PC-3 (cell line): ENCODE results near the gene SCYGR7. TPM values are rescaled to one million over a fixed set of nuclear protein-coding genes. Genes with fewer than 3 reads are reported as not detected.

ENCODE experiments used
- ATAC-seq: fragments of 200-7000 bp; cut with Tn5 transposase; 2 replicates; pipeline ENCODE4 v1.9.1; 2020; ENCODE audit warnings: mild to moderate bottlenecking, moderate library complexity
- BruUV-seq: library from RNA; stranded (reverse); fragments of 400-500 nt; replicated peaks from 2 replicates; lab custom pipeline; 2021; lab: Mats Ljungman, UMichigan
- CTCF ChIA-PET: fragments of 300-600 bp; sonication (Branson Sonifier 250); formaldehyde crosslinking; loops from one replicate; lab custom pipeline; 2022; ENCODE audit warnings: antibody characterized with exemption; lab: Charles Lee
- POLR2A ChIA-PET: fragments of 300-600 bp; sonication (Branson Sonifier 250); formaldehyde crosslinking; loops from one replicate; lab custom pipeline; 2022; ENCODE audit warnings: antibody characterized with exemption; ENCODE audit not compliant: unreplicated experiment; lab: Charles Lee
- DNase-seq: peaks from one replicate; pipeline ENCODE4 v3.0.0-alpha.2; 2015
- H2AFZ ChIP-seq: fragments of 300-600 bp; sonication (generic); 2 replicates; pipeline ENCODE4 v1.6.0; 2016; ENCODE audit warnings: antibody characterized with exemption, low read length
- H3F3A ChIP-seq: fragments of 300-600 bp; sonication (generic); one replicate; pipeline ENCODE4 v1.6.0; 2017; ENCODE audit warnings: antibody characterized with exemption, low read length, control low read depth, mild to moderate bottlenecking; ENCODE audit not compliant: unreplicated experiment
- H3K27ac ChIP-seq: fragments of 300-600 bp; sonication (generic); 2 replicates; pipeline ENCODE4 v1.5.1; 2016; ENCODE audit warnings: mild to moderate bottlenecking, low read length
- H3K27me3 ChIP-seq: fragments of 300-600 bp; sonication (generic); 2 replicates; pipeline ENCODE4 v1.6.1; 2016; ENCODE audit warnings: low read length, mixed read lengths
- H3K36me3 ChIP-seq: fragments of 300-600 bp; sonication (generic); 2 replicates; pipeline ENCODE4 v1.6.1; 2016; ENCODE audit warnings: low read depth, mixed run types, low read length, mixed read lengths
- H3K4me1 ChIP-seq: fragments of 300-600 bp; sonication (generic); 2 replicates; pipeline ENCODE4 v1.5.1; 2016; ENCODE audit warnings: low read length; ENCODE audit not compliant: insufficient read depth
- H3K4me2 ChIP-seq: fragments of 300-600 bp; sonication (generic); 2 replicates; pipeline ENCODE4 v1.6.0; 2016; ENCODE audit warnings: low read length
- H3K4me3 ChIP-seq: fragments of 300-600 bp; sonication (generic); 2 replicates; pipeline ENCODE4 v1.5.1; 2016; ENCODE audit warnings: mild to moderate bottlenecking, low read length, mixed read lengths
- H3K79me2 ChIP-seq: fragments of 300-600 bp; sonication (generic); 2 replicates; pipeline ENCODE4 v1.6.1; 2017; ENCODE audit warnings: low read length, mixed read lengths
- H3K9ac ChIP-seq: fragments of 300-600 bp; sonication (generic); 2 replicates; pipeline ENCODE4 v1.6.0; 2016; ENCODE audit warnings: mild to moderate bottlenecking, low read length
- H3K9me2 ChIP-seq: fragments of 300-600 bp; sonication (generic); replicated peaks from 2 replicates; pipeline ENCODE4 v1.6.1; 2016; ENCODE audit warnings: mixed run types, low read length, mixed read lengths
- H3K9me3 ChIP-seq: fragments of 300-600 bp; sonication (generic); 2 replicates; pipeline ENCODE4 v1.6.1; 2016; ENCODE audit warnings: low read length, mixed read lengths
- H4K20me1 ChIP-seq: fragments of 300-600 bp; sonication (generic); 2 replicates; pipeline ENCODE4 v1.6.1; 2016; ENCODE audit warnings: low read length, mixed read lengths
- EZH2 ChIP-seq: fragments of 300-600 bp; sonication (generic); IDR thresholded peaks from one replicate; pipeline ENCODE4 v1.6.1; 2017; ENCODE audit warnings: antibody characterized with exemption, mild to moderate bottlenecking, low read length; ENCODE audit not compliant: unreplicated experiment
- EZH2phosphoT487 ChIP-seq: fragments of 300-600 bp; sonication (generic); IDR thresholded peaks from 2 replicates; pipeline ENCODE4 v1.6.1; 2018; ENCODE audit warnings: mild to moderate bottlenecking, antibody characterized with exemption, low read length, borderline replicate concordance
- intact Hi-C: fragments of 100-400 bp; cut with micrococcal nuclease; formaldehyde crosslinking; loops from 2 replicates; pipeline ENCODE4 v1.9.0; 2023
- total RNA-seq: library from RNA; depleted of rRNA; stranded (reverse); fragments of >200 nt; gene quantifications from 2 replicates; pipeline ENCODE4 v1.2.3, GENCODE V29; 2014
- TF ChIP-seq, protein P1 (sequence below): fragments of 300-600 bp; sonication (generic); conservative IDR thresholded peaks from 2 replicates; pipeline ENCODE4 v1.5.1; 2017; ENCODE audit warnings: antibody characterized with exemption, low read depth, mild to moderate bottlenecking, low read length

SCYGR7 gene
- total RNA-seq, 1 experiment from 2014 or later: not detected

GRCh38 chr2:227710986-227711385, 17.1 kb upstream of the SCYGR7 start:
- no peaks in the 10 kb centered on the region for H3K9me3 ChIP-seq
- CTCF ChIA-PET: no interaction called here
- no peak overlapping the region for H3K9ac ChIP-seq
- H3K9me2 ChIP-seq: no peaks in the 10 kb centered on the region
- no peaks in the 10 kb centered on the region for H3K27me3 ChIP-seq
- ATAC-seq: no peak
- TF ChIP-seq EZH2 (no peak), EZH2phosphoT487 (no peak)
- TF ChIP-seq, protein P1, sequence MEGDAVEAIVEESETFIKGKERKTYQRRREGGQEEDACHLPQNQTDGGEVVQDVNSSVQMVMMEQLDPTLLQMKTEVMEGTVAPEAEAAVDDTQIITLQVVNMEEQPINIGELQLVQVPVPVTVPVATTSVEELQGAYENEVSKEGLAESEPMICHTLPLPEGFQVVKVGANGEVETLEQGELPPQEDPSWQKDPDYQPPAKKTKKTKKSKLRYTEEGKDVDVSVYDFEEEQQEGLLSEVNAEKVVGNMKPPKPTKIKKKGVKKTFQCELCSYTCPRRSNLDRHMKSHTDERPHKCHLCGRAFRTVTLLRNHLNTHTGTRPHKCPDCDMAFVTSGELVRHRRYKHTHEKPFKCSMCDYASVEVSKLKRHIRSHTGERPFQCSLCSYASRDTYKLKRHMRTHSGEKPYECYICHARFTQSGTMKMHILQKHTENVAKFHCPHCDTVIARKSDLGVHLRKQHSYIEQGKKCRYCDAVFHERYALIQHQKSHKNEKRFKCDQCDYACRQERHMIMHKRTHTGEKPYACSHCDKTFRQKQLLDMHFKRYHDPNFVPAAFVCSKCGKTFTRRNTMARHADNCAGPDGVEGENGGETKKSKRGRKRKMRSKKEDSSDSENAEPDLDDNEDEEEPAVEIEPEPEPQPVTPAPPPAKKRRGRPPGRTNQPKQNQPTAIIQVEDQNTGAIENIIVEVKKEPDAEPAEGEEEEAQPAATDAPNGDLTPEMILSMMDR: no peak
- intact Hi-C loops: no loop called here
- no peak overlapping the region for H3K27ac ChIP-seq
- POLR2A ChIA-PET: no interaction called here
- no peaks in the 10 kb centered on the region for H3K36me3 ChIP-seq
- H3K79me2 ChIP-seq: no peaks in the 10 kb centered on the region
- H3K4me3 ChIP-seq: no peak overlapping the region
- no peaks in the 10 kb centered on the region for H3K4me1 ChIP-seq
- H2AFZ ChIP-seq: no peak overlapping the region
- H4K20me1 ChIP-seq: no peaks in the 10 kb centered on the region
- no TSS peak for BruUV-seq
- no peaks in the 10 kb centered on the region for H3F3A ChIP-seq
- no peak for DNase-seq
- no peak overlapping the region for H3K4me2 ChIP-seq

GRCh38 chr2:227713291-227713690, 14.8 kb upstream of the SCYGR7 start:
- no TSS peak for BruUV-seq
- DNase-seq (no peak), ATAC-seq (no peak)
- H3K27me3 ChIP-seq: no peaks in the 10 kb centered on the region
- no peak overlapping the region for H3K27ac ChIP-seq
- H3K9me2 ChIP-seq: no peaks in the 10 kb centered on the region
- H3F3A ChIP-seq: no peaks in the 10 kb centered on the region
- H3K36me3 ChIP-seq: no peaks in the 10 kb centered on the region
- ChIA-PET CTCF (no interaction called here), POLR2A (no interaction called here)
- no peak overlapping the region for H3K4me2 ChIP-seq
- no peak overlapping the region for H3K4me3 ChIP-seq
- H3K79me2 ChIP-seq: no peaks in the 10 kb centered on the region
- TF ChIP-seq, protein P1: no peak
- TF ChIP-seq EZH2phosphoT487 (no peak), EZH2 (no peak)
- H3K9me3 ChIP-seq: no peaks in the 10 kb centered on the region
- H3K9ac ChIP-seq: no peak overlapping the region
- no peaks in the 10 kb centered on the region for H3K4me1 ChIP-seq
- intact Hi-C loops: no loop called here
- H2AFZ ChIP-seq: no peak overlapping the region
- H4K20me1 ChIP-seq: no peaks in the 10 kb centered on the region

DNA sequence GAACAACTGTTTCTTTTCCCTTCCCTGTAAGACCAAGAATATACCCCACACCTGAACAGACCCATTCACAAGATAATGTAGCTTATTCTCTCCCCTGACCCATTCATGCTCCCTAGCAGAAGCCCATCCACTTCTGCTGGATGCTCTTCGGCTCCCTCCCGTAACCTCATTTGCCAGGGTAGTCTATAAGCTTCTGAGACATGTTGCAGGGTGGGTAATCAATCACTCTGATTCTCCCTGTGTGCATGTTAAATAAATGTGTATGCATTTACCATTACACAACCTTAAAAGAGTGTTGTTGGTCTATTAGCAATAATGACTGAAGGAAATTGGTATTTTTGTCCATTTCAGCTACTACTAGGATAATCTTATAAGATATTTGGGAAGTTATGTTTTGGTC, 11.6 kb upstream of the SCYGR7 start:
- Histone ChIP-seq H3K4me1 (no peaks in the 10 kb centered on the region), H3K9me3 (no peaks in the 10 kb centered on the region), H3F3A (no peaks in the 10 kb centered on the region), H3K27ac (no peak overlapping the region), H3K27me3 (no peaks in the 10 kb centered on the region), H2AFZ (no peak overlapping the region), H3K4me3 (no peak overlapping the region), H3K36me3 (no peaks in the 10 kb centered on the region), H3K4me2 (no peak overlapping the region), H3K79me2 (no peaks in the 10 kb centered on the region), H3K9ac (no peak overlapping the region), H4K20me1 (no peaks in the 10 kb centered on the region), H3K9me2 (no peaks in the 10 kb centered on the region)
- intact Hi-C loops: no loop called here
- no TSS peak for BruUV-seq
- TF ChIP-seq EZH2phosphoT487 (no peak), EZH2 (no peak)
- TF ChIP-seq, protein P1: no peak
- ChIA-PET CTCF (no interaction called here), POLR2A (no interaction called here)
- DNase-seq: no peak
- ATAC-seq: no peak
